Measurements from ENCODE around the gene ALDH5A1.

- TF ChIP-seq, protein P1, sequence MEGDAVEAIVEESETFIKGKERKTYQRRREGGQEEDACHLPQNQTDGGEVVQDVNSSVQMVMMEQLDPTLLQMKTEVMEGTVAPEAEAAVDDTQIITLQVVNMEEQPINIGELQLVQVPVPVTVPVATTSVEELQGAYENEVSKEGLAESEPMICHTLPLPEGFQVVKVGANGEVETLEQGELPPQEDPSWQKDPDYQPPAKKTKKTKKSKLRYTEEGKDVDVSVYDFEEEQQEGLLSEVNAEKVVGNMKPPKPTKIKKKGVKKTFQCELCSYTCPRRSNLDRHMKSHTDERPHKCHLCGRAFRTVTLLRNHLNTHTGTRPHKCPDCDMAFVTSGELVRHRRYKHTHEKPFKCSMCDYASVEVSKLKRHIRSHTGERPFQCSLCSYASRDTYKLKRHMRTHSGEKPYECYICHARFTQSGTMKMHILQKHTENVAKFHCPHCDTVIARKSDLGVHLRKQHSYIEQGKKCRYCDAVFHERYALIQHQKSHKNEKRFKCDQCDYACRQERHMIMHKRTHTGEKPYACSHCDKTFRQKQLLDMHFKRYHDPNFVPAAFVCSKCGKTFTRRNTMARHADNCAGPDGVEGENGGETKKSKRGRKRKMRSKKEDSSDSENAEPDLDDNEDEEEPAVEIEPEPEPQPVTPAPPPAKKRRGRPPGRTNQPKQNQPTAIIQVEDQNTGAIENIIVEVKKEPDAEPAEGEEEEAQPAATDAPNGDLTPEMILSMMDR (IDR thresholded peaks at IDR 0.05): no peak
- TF ChIP-seq EP300 (IDR thresholded peaks at IDR 0.05) (no peak), POLR2AphosphoS5 (IDR thresholded peaks at IDR 0.05) (no peak), POLR2A (IDR thresholded peaks at IDR 0.05) (no peak)
Measured at GRCh38 chr6:24493945-24494820, 586 bp upstream of the ALDH5A1 start.
